IMR-90 (cell line): ENCODE results near the gene KRTAP5-4. TPM values are rescaled to one million over a fixed set of nuclear protein-coding genes. Genes with fewer than 3 reads are reported as not detected.

Experiments used
- ATAC-seq: fragments of 200-7000 bp; cut with Tn5 transposase; 2 replicates; pipeline ENCODE4 v1.9.1; 2020; ENCODE audit warnings: low read depth, mild to moderate bottlenecking, moderate library complexity
- BruUV-seq: library from RNA; stranded (reverse); fragments of 400-500 nt; replicated peaks from 2 replicates; lab custom pipeline; 2021; lab: Mats Ljungman, UMichigan
- CTCF ChIA-PET: fragments of 300-600 bp; formaldehyde crosslinking; extraction: SDS; loops from one replicate; lab custom pipeline; 2021; ENCODE audit warnings: antibody characterized with exemption; lab: Yijun Ruan, JAX
- POLR2A ChIA-PET: fragments of 300-600 bp; sonication (Branson Sonifier 250); formaldehyde crosslinking; loops from one replicate; lab custom pipeline; 2022; ENCODE audit warnings: antibody characterized with exemption; ENCODE audit not compliant: unreplicated experiment; lab: Charles Lee
- DNase-seq: peaks from one replicate; pipeline ENCODE4 v3.0.0; 2013
- H2AFZ ChIP-seq: replicated peaks from 2 replicates; pipeline ENCODE3; 2013; ENCODE audit warnings: low read length, mild to moderate bottlenecking; ENCODE audit not compliant: poor library complexity
- H2AK5ac ChIP-seq: 2 replicates; pipeline ENCODE4 v1.6.1; 2013; ENCODE audit warnings: low read depth, low read length, inconsistent platforms
- H2AK9ac ChIP-seq: replicated peaks from 2 replicates; pipeline ENCODE3; 2013; ENCODE audit warnings: mild to moderate bottlenecking, low read depth, low read length, moderate library complexity; ENCODE audit not compliant: poor library complexity
- H2BK120ac ChIP-seq: 2 replicates; pipeline ENCODE4 v1.6.1; 2013; ENCODE audit warnings: low read depth, low read length, inconsistent platforms
- H2BK15ac ChIP-seq: 3 replicates; pipeline ENCODE4 v1.6.1; 2013; ENCODE audit warnings: low read depth, low read length, inconsistent platforms
- H2BK20ac ChIP-seq: 2 replicates; pipeline ENCODE4 v1.6.1; 2013; ENCODE audit warnings: low read depth, mild to moderate bottlenecking, inconsistent platforms, low read length, moderate library complexity
- H2BK5ac ChIP-seq: 2 replicates; pipeline ENCODE4 v1.6.1; 2013; ENCODE audit warnings: mild to moderate bottlenecking, low read depth, low read length, inconsistent platforms; ENCODE audit not compliant: poor library complexity, severe bottlenecking
- H3K14ac ChIP-seq: replicated peaks from 2 replicates; pipeline ENCODE4 v1.6.1; 2013; ENCODE audit warnings: low read depth, low read length, inconsistent platforms
- H3K18ac ChIP-seq: 2 replicates; pipeline ENCODE4 v1.6.1; 2013; ENCODE audit warnings: low read depth, low read length, control low read depth
- H3K23ac ChIP-seq: 2 replicates; pipeline ENCODE4 v1.6.1; 2013; ENCODE audit warnings: low read depth, low read length, inconsistent platforms
- H3K27ac ChIP-seq: 2 replicates; pipeline ENCODE4 v1.5.1; 2013; ENCODE audit warnings: mild to moderate bottlenecking, control low read depth, low read length; ENCODE audit not compliant: insufficient read depth
- H3K27me3 ChIP-seq: 2 replicates; pipeline ENCODE4 v1.6.1; 2013; ENCODE audit warnings: low read length; ENCODE audit not compliant: control insufficient read depth, insufficient read depth
- H3K36me3 ChIP-seq: 2 replicates; pipeline ENCODE4 v1.6.1; 2013; ENCODE audit warnings: low read length, mixed read lengths; ENCODE audit not compliant: control insufficient read depth, insufficient read depth
- H3K4ac ChIP-seq: 2 replicates; pipeline ENCODE4 v1.6.1; 2013; ENCODE audit warnings: low read depth, low read length, inconsistent platforms
- H3K4me1 ChIP-seq: 2 replicates; pipeline ENCODE4 v1.6.1; 2013; ENCODE audit warnings: low read length, mixed read lengths; ENCODE audit not compliant: control insufficient read depth, insufficient read depth
- H3K4me2 ChIP-seq: 2 replicates; pipeline ENCODE4 v1.6.1; 2013; ENCODE audit warnings: low read depth, mild to moderate bottlenecking, control low read depth, low read length, moderate library complexity
- H3K4me3 ChIP-seq: 2 replicates; pipeline ENCODE4 v1.5.1; 2013; ENCODE audit warnings: low read depth, mild to moderate bottlenecking, control low read depth, low read length, moderate library complexity; ENCODE audit not compliant: insufficient read depth
- H3K56ac ChIP-seq: 2 replicates; pipeline ENCODE4 v1.6.1; 2013; ENCODE audit warnings: low read length, inconsistent platforms; ENCODE audit not compliant: insufficient read depth; ENCODE audit errors: extremely low read depth
- H3K79me1 ChIP-seq, 2 experiments: 2 replicates each; pipeline ENCODE4 v1.6.1; 2013; ENCODE audit warnings: low read length in 2 of 2, inconsistent platforms in 1 of 2, low read depth in 1 of 2
- H3K9ac ChIP-seq: 2 replicates; pipeline ENCODE4 v1.6.1; 2013; ENCODE audit warnings: low read depth, low read length, control low read depth
- H3K9me1 ChIP-seq: 2 replicates; pipeline ENCODE4 v1.6.1; 2013; ENCODE audit warnings: low read length, inconsistent platforms; ENCODE audit not compliant: insufficient read depth
- H3K9me3 ChIP-seq: 2 replicates; pipeline ENCODE4 v1.6.1; 2013; ENCODE audit warnings: low read length; ENCODE audit not compliant: control insufficient read depth, insufficient read depth
- H4K20me1 ChIP-seq: 2 replicates; pipeline ENCODE4 v1.6.1; 2013; ENCODE audit warnings: low read length, inconsistent platforms; ENCODE audit not compliant: insufficient read depth
- H4K5ac ChIP-seq: 2 replicates; pipeline ENCODE4 v1.6.1; 2013; ENCODE audit warnings: mild to moderate bottlenecking, low read depth, low read length, control low read depth
- H4K8ac ChIP-seq, 2 experiments: 2 replicates each; pipeline ENCODE4 v1.6.1; 2013; ENCODE audit warnings: low read depth in 2 of 2, low read length in 2 of 2, control low read depth in 1 of 2, inconsistent platforms in 1 of 2
- H4K91ac ChIP-seq: 2 replicates; pipeline ENCODE4 v1.6.1; 2013; ENCODE audit warnings: low read depth, low read length, inconsistent platforms; ENCODE audit not compliant: insufficient read depth
- CTCF ChIP-seq: conservative IDR thresholded peaks from 2 replicates; pipeline ENCODE4 v1.5.1; 2012; ENCODE audit warnings: mild to moderate bottlenecking, low read depth, low read length, improper control_type of control experiment
- ELK1 ChIP-seq: fragments of 150-350 bp; IDR thresholded peaks from 2 replicates; pipeline ENCODE4 v1.6.1; 2016; ENCODE audit warnings: low read depth, mild to moderate bottlenecking, low read length, moderate library complexity, borderline replicate concordance
- FOS ChIP-seq: fragments of 150-350 bp; IDR thresholded peaks from 2 replicates; pipeline ENCODE4 v1.6.1; 2016; ENCODE audit warnings: low read depth, low read length
- MAZ ChIP-seq: IDR thresholded peaks from 2 replicates; pipeline ENCODE4 v1.6.1; 2012; ENCODE audit warnings: low read depth, mild to moderate bottlenecking, low read length, improper control_type of control experiment, moderate library complexity, borderline replicate concordance
- NFE2L2 ChIP-seq: fragments of 150-350 bp; IDR thresholded peaks from 2 replicates; pipeline ENCODE4 v1.6.1; 2016; ENCODE audit warnings: low read depth, mild to moderate bottlenecking, low read length
- RFX5 ChIP-seq: IDR thresholded peaks from 2 replicates; pipeline ENCODE4 v1.8.0; 2012; ENCODE audit warnings: low read depth, mild to moderate bottlenecking, low read length, moderate library complexity
- SMC3 ChIP-seq: fragments of 150-350 bp; IDR thresholded peaks from 2 replicates; pipeline ENCODE4 v1.6.1; 2016; ENCODE audit warnings: low read depth, mild to moderate bottlenecking, antibody characterized with exemption, low read length, moderate library complexity
- WGBS, 2 experiments: methylation state at CpG; one replicate each; pipeline versions ENCODE4 v1.1.5 to v1.1.7; 2013; ENCODE audit warnings: missing lambda C conversion rate in 2 of 2; ENCODE audit not compliant: insufficient read length in 1 of 2; ENCODE audit errors: extremely low coverage in 2 of 2; 5-methylcytosine and 5-hydroxymethylcytosine counted together
- dilution Hi-C: fragments of 300-500 bp; cut with HindIII; formaldehyde crosslinking; loops from one replicate; pipeline ENCODE4 v1.14.3; 2018; ENCODE audit warnings: low sequenced_read_pairs; ENCODE audit not compliant: unreplicated experiment
- in situ Hi-C: fragments of 300-500 bp; cut with MboI; formaldehyde crosslinking; loops from 3 replicates; pipeline ENCODE4 v1.14.3; 2019; ENCODE audit warnings: low sequenced_read_pairs, inconsistent platforms, mixed read lengths
- intact Hi-C: fragments of 100-400 bp; cut with micrococcal nuclease; formaldehyde crosslinking; loops from 2 replicates; pipeline ENCODE4 v1.10.0; 2022
- polyA plus RNA-seq, 3 experiments: library from polyadenylated mRNA; depleted of rRNA; stranded (reverse); fragments of >200 nt; gene quantifications; 2 replicates each; pipeline ENCODE4 v1.2.3, GENCODE V29; 2012; ENCODE audit warnings: low replicate concordance in 1 of 3
- total RNA-seq: library from RNA; depleted of rRNA; stranded (reverse); fragments of >200 nt; gene quantifications from 2 replicates; pipeline ENCODE4 v1.2.3, GENCODE V29; 2012

KRTAP5-4 gene
- total and polyA plus RNA-seq, 2 of the 4 experiments (the other 2 are of a cell fraction): not detected

GRCh38 chr11:1671658-1672057 is 49.7 kb upstream of the KRTAP5-4 start:
- no peak for ATAC-seq
- H2AK9ac ChIP-seq: no peak overlapping the region
- H2BK15ac ChIP-seq: no peak overlapping the region
- no peaks in the 10 kb centered on the region for H4K20me1 ChIP-seq
- H3K18ac ChIP-seq: no peak overlapping the region
- no TSS peak for BruUV-seq
- H3K9me1 ChIP-seq: no peaks in the 10 kb centered on the region; the same call in 1 of the 2 replicates
- peaks cover 60% of the 10 kb centered on the region for H3K27me3 ChIP-seq
- H3K14ac ChIP-seq: no peak overlapping the region
- no peak overlapping the region for H2AFZ ChIP-seq
- no peak overlapping the region for H3K4me2 ChIP-seq
- H3K79me1 ChIP-seq: no peaks in the 10 kb centered on the region
- no peaks in the 10 kb centered on the region for H3K36me3 ChIP-seq
- H2BK20ac ChIP-seq: no peak overlapping the region
- H3K4ac ChIP-seq: no peak overlapping the region
- no peak overlapping the region for H3K9ac ChIP-seq
- intact Hi-C loops: no loop called here
- no peak overlapping the region for H3K27ac ChIP-seq
- no peak overlapping the region for H4K5ac ChIP-seq
- no peak overlapping the region for H3K56ac ChIP-seq
- in situ Hi-C loops: no loop called here
- H3K4me1 ChIP-seq: no peaks in the 10 kb centered on the region
- CTCF ChIA-PET: no interaction called here
- H4K8ac ChIP-seq: no peak overlapping the region
- dilution Hi-C loops: no loop called here
- H3K9me3 ChIP-seq: 0 out of 2 replicates have a peak, but pooled peaks cover 2% of the 10 kb centered on the region
- TF ChIP-seq MAZ (no peak), ELK1 (no peak), CTCF (no peak), NFE2L2 (no peak), FOS (no peak), SMC3 (no peak), RFX5 (no peak)
- H3K23ac ChIP-seq: no peak overlapping the region
- POLR2A ChIA-PET: no interaction called here
- no peak overlapping the region for H2BK5ac ChIP-seq
- no peak overlapping the region for H2BK120ac ChIP-seq
- WGBS, 2 experiments: 71% methylated on average over 5 of the region's 11 CpGs; no CpG with 5 or more reads in 1 of the 2 experiments
- no peak for DNase-seq
- no peak overlapping the region for H4K91ac ChIP-seq
- no peak overlapping the region for H3K4me3 ChIP-seq
- no peak overlapping the region for H2AK5ac ChIP-seq
